ACHN (cell line): Measurements from ENCODE around the gene CIB1.
A peak's percentile ranks its signal among the peaks of the same experiment; 100 is the strongest.

Experiments
- DNase-seq: peaks from one replicate; pipeline ENCODE4 v3.0.0-alpha.2; 2015
- in situ Hi-C: cut with HindIII; loops from 2 replicates; pipeline ENCODE4 v1.10.0; 2017; ENCODE audit warnings: low sequenced_read_pairs, low pct_ligation_motif_present, low pct_unique_long_range_greater_than_20kb

Gene CIB1

GRCh38 chr15:90187257-90187868 lies 46.4 kb downstream of the CIB1 start:
- in situ Hi-C loops = no loop called here

GRCh38 chr15:90184786-90185704 lies 48.7 kb downstream of the CIB1 start:
- peak; percentile 78 for DNase-seq
- in situ Hi-C loops = no loop called here

More at GRCh38 chr15:90187257-90187868, 46.4 kb downstream of the CIB1 start:
- no peak for DNase-seq

- in situ Hi-C loops = no loop called here
- peak; percentile 82 for DNase-seq
These were observed 49.5 kb downstream of the CIB1 start for GRCh38 chr15:90184119-90184785.

GRCh38 chr15:90181776-90182175 lies 52.0 kb downstream of the CIB1 start:
- in situ Hi-C loops = no loop called here
- DNase-seq = no peak
